ENCODE measurements around the gene BMI1.

GRCh38 chr10:22320591-22321155, at the start of gene BMI1:
- TF ChIP-seq POLR2A (IDR thresholded peaks at IDR 0.05; ENCODE audit: extremely low read depth, insufficient read length) = no peak
- TF ChIP-seq CTCF (IDR thresholded peaks at IDR 0.05; ENCODE audit: low read depth, low read length) = no peak
